DOHH2 (cell line): ENCODE measurements around the gene NUCKS1.

Experiments used
- H3F3A ChIP-seq: fragments of 200-600 bp; sonication (generic), shearing (Covaris generic); 2 replicates; pipeline ENCODE4 v1.6.0; 2016; ENCODE audit warnings: antibody characterized with exemption, mild to moderate bottlenecking; ENCODE audit not compliant: control insufficient read depth, insufficient read depth
- H3K27ac ChIP-seq: fragments of 200-600 bp; sonication (generic); 2 replicates; pipeline ENCODE4 v1.5.1; 2014; ENCODE audit warnings: low read depth, mild to moderate bottlenecking, low read length, moderate library complexity
- H3K27me3 ChIP-seq: fragments of 200-600 bp; sonication (generic); 2 replicates; pipeline ENCODE4 v1.6.1; 2014; ENCODE audit warnings: mild to moderate bottlenecking, low read length, mixed read lengths; ENCODE audit not compliant: control insufficient read depth
- H3K36me3 ChIP-seq: fragments of 200-600 bp; sonication (generic); 2 replicates; pipeline ENCODE4 v1.6.1; 2014; ENCODE audit warnings: mild to moderate bottlenecking, low read length, moderate library complexity, mixed read lengths; ENCODE audit not compliant: control insufficient read depth
- H3K4me1 ChIP-seq: fragments of 200-600 bp; sonication (generic); 2 replicates; pipeline ENCODE4 v1.6.1; 2014; ENCODE audit warnings: mild to moderate bottlenecking, low read length, mixed read lengths; ENCODE audit not compliant: control insufficient read depth
- H3K4me2 ChIP-seq: fragments of 200-600 bp; sonication (generic); 2 replicates; pipeline ENCODE4 v1.6.0; 2014; ENCODE audit warnings: mild to moderate bottlenecking, low read length, moderate library complexity
- H3K4me3 ChIP-seq: fragments of 200-600 bp; sonication (generic); 2 replicates; pipeline ENCODE4 v1.5.1; 2014; ENCODE audit warnings: mild to moderate bottlenecking, low read length, mixed read lengths
- H3K79me2 ChIP-seq: fragments of 200-600 bp; sonication (generic); 2 replicates; pipeline ENCODE4 v1.6.1; 2014; ENCODE audit warnings: mild to moderate bottlenecking, low read length, mixed read lengths; ENCODE audit not compliant: control insufficient read depth
- H3K9me2 ChIP-seq: fragments of 200-600 bp; sonication (generic); replicated peaks from 2 replicates; pipeline ENCODE4 v1.6.1; 2014; ENCODE audit warnings: mild to moderate bottlenecking, low read length, mixed read lengths; ENCODE audit not compliant: control insufficient read depth
- H3K9me3 ChIP-seq: fragments of 200-600 bp; sonication (generic); 2 replicates; pipeline ENCODE4 v1.6.1; 2014; ENCODE audit warnings: antibody characterized with exemption, low read length, mixed read lengths; ENCODE audit not compliant: control insufficient read depth, insufficient read depth
- H4K20me1 ChIP-seq: fragments of 200-600 bp; sonication (generic); 2 replicates; pipeline ENCODE4 v1.6.0; 2014; ENCODE audit warnings: low read depth, mild to moderate bottlenecking, antibody characterized with exemption, low read length, moderate library complexity; ENCODE audit not compliant: control insufficient read depth, insufficient read depth
- EZH2phosphoT487 ChIP-seq: fragments of 200-600 bp; sonication (generic); IDR thresholded peaks from 2 replicates; pipeline ENCODE4 v1.6.1; 2017; ENCODE audit warnings: borderline replicate concordance, mild to moderate bottlenecking, antibody characterized with exemption, low read length, moderate library complexity, mixed read lengths
- TF ChIP-seq, protein P1 (sequence below): fragments of 200-600 bp; sonication (generic); IDR thresholded peaks from one replicate; pipeline ENCODE4 v1.5.1; 2014; ENCODE audit warnings: antibody characterized with exemption, mild to moderate bottlenecking, low read depth, low read length; ENCODE audit not compliant: poor library complexity, severe bottlenecking

NUCKS1 gene

DNA sequence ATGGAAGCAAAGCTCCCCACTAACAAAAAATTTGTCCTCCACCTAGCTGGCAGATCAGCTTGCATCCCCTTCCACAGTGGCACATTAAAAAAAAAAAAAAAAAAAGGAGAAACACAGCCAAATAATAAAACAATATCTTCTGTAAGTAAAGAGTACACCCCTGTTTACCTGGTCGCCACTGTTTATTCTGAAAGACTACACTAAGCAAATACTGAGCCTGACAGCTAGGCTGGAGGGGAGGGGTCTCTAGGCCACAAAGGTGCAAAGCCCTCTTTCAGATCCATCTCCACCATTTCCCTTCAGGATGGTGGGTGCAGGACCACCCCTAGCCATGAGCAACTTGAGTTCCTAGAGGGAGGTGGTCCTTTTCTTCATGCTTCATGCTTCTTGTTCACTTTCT lies 46.9 kb downstream of the NUCKS1 start:
- Histone ChIP-seq H3K4me1 (peaks cover 5% of the 10 kb centered on the region), H3K4me2 (no peak overlapping the region)

GRCh38 chr1:205701891-205702290 lies 48.1 kb downstream of the NUCKS1 start:
- Histone ChIP-seq H3F3A (peaks cover 11% of the 10 kb centered on the region; the same call in 1 of the 2 replicates), H3K4me1 (peaks cover 5% of the 10 kb centered on the region), H3K9me2 (no peaks in the 10 kb centered on the region), H4K20me1 (no peaks in the 10 kb centered on the region), H3K4me3 (no peak overlapping the region), H3K27ac (no peak overlapping the region), H3K27me3 (no peaks in the 10 kb centered on the region), H3K9me3 (no peaks in the 10 kb centered on the region), H3K79me2 (no peaks in the 10 kb centered on the region), H3K36me3 (peaks cover 24% of the 10 kb centered on the region), H3K4me2 (no peak overlapping the region)
- TF ChIP-seq, protein P1, sequence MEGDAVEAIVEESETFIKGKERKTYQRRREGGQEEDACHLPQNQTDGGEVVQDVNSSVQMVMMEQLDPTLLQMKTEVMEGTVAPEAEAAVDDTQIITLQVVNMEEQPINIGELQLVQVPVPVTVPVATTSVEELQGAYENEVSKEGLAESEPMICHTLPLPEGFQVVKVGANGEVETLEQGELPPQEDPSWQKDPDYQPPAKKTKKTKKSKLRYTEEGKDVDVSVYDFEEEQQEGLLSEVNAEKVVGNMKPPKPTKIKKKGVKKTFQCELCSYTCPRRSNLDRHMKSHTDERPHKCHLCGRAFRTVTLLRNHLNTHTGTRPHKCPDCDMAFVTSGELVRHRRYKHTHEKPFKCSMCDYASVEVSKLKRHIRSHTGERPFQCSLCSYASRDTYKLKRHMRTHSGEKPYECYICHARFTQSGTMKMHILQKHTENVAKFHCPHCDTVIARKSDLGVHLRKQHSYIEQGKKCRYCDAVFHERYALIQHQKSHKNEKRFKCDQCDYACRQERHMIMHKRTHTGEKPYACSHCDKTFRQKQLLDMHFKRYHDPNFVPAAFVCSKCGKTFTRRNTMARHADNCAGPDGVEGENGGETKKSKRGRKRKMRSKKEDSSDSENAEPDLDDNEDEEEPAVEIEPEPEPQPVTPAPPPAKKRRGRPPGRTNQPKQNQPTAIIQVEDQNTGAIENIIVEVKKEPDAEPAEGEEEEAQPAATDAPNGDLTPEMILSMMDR: no peak
- TF ChIP-seq EZH2phosphoT487: no peak

More for the DNA sequence above, 46.9 kb downstream of the NUCKS1 start:
- Histone ChIP-seq H3K27ac (no peak overlapping the region), H3K79me2 (no peaks in the 10 kb centered on the region), H3K9me3 (no peaks in the 10 kb centered on the region), H3F3A (peaks cover 11% of the 10 kb centered on the region; the same call in 1 of the 2 replicates), H4K20me1 (no peaks in the 10 kb centered on the region), H3K36me3 (peaks cover 29% of the 10 kb centered on the region), H3K4me3 (no peak overlapping the region), H3K27me3 (no peaks in the 10 kb centered on the region), H3K9me2 (no peaks in the 10 kb centered on the region)
- no peak for TF ChIP-seq EZH2phosphoT487
- TF ChIP-seq, protein P1: no peak

DNA sequence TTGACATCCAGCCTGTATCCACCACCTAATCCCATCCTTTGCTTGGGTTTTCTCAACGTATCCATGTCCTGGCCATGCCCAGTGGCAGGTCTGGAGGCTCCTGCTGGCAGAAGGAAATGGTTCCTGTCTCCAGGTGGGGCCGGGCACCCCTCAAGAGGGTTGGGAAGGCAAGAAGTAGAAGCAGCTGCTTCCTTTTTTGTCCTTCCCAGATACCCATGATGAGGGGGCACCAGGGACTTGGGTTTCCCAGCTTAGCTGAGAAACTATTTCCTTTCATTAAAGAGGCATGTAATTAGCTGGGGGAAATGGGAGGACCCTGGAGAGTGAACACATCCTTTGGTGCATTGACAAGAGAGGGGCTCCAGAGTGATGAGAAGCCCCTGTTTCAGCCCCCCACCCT lies 48.6 kb downstream of the NUCKS1 start:
- no peaks in the 10 kb centered on the region for H3K79me2 ChIP-seq
- TF ChIP-seq, protein P1: no peak
- TF ChIP-seq EZH2phosphoT487: no peak
- no peaks in the 10 kb centered on the region for H3K9me3 ChIP-seq
- H3K27ac ChIP-seq: no peak overlapping the region
- H3F3A ChIP-seq: peaks cover 11% of the 10 kb centered on the region; the same call in 1 of the 2 replicates
- H3K4me1 ChIP-seq: peaks cover 5% of the 10 kb centered on the region
- no peaks in the 10 kb centered on the region for H3K9me2 ChIP-seq
- H3K4me2 ChIP-seq: no peak overlapping the region
- H3K4me3 ChIP-seq: no peak overlapping the region
- no peaks in the 10 kb centered on the region for H3K27me3 ChIP-seq
- no peaks in the 10 kb centered on the region for H4K20me1 ChIP-seq
- H3K36me3 ChIP-seq: peaks cover 24% of the 10 kb centered on the region
